HG03135 (cell line): Measurements from ENCODE around the gene FOXD3.
"Not testable (repeated sequence)": the region's sequence is repeated elsewhere in the genome, so short reads cannot be mapped to it uniquely, and the experiment has no call there.

ENCODE experiments used
- ATAC-seq: cut with Tn5 transposase; IDR thresholded peaks from one replicate; pipeline ENCODE4 v1.9.1; 2021; ENCODE audit warnings: mild to moderate bottlenecking, moderate library complexity; ENCODE audit not compliant: unreplicated experiment

The FOXD3 gene

GRCh38 chr1:63356234-63356633, 33.9 kb downstream of the FOXD3 start:
- not testable (repeated sequence) for ATAC-seq

DNA sequence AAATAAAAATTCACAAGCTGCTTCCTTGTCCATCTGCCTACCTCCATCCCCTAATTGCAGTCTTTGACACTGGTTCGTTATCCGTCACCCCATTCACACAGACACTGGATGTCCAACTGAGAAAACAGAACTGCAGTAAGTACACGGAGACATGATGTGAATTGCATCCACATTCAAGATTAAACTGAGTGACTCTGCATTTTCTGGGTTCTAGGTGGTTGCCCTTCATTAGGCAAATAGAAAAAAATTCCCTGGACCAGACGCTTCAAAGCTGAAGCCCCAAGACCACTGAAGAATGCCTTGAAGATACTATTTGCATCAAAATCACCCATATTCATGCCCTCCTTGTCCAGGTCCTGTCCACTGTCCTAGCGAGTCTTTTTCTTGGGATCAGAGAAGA, 37.2 kb downstream of the FOXD3 start:
- no peak for ATAC-seq

- ATAC-seq: no peak
Measured at GRCh38 chr1:63362073-63362472, 39.7 kb downstream of the FOXD3 start.

GRCh38 chr1:63362578-63362977, 40.2 kb downstream of the FOXD3 start:
- ATAC-seq: no peak

DNA sequence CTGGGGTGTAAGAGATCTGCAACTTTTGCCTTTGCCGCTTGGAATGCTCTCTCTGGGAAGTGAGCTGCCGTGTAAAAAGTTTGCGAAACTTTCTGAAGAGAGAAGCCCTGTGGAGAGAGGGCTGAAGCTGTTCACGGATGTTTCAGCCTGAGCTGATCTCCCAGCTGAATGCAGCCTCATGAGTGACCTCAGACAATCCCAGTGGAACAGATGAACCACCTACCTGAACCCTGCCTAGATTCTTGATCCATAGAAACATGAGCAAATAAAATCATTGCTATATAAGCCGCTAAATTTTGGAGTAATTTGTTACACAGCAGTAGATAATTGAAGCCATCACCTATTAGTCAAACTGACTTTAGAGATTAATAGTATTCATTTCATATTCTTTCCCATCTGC, 40.6 kb downstream of the FOXD3 start:
- no peak for ATAC-seq

- no peak for ATAC-seq
Measured at GRCh38 chr1:63366908-63367214, 44.5 kb downstream of the FOXD3 start.

DNA sequence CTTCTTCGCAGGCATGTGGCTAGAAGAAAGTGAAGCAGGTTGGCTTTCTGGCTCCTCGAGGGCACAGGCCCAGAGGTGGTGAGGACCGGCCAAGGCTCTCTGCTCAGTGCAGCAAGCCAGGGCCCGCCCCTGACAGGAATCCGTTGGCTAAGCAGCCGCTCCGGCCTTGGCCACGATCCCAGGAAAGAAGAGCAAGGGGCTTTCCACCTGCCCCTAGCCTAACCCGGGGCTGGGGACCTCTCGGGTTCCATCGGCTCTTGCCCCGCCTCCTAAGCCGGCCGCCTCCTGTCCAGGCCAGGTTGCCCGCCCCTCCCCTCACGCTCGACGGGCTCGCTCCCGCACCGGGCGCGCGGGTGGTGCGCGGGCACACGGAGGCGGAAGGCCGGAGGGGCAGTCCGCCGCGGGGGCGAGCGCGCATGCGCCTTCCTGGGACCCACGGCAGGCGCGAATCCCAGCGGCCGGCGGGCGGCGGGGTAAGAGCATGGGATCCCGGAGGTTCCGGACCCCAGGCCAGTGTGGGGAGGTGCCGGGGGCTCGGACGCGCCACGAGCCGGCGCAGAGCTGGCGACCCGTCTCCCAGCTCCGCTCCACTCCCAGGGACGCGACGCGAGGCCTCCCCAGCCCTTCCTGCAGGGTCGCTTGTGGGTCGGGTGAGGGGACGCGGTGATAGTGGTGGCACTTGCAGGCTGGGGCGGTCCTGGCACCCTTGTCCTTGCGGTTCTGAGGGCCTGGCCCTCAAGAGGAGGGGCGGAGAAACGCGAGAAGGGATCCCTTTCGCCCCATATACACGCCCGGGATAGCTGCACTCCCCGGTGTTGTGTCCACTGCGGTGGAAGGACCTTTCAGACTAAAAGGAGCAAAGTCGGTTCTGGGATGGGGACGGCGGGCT, 45.1 kb downstream of the FOXD3 start, which contains the start of gene ALG6:
TSS of gene ALG6 (plus strand) at position 413 of the 889 bp plus-strand sequence. CDS start 3,351 bp downstream, outside the sequence.
- peak; percentile 93 for ATAC-seq

GRCh38 chr1:63368131-63368530, 45.8 kb downstream of the FOXD3 start:
- ATAC-seq: no peak
